KMS-11 (cell line): ENCODE results near the gene RPA1.

Experiments
- H2AFZ ChIP-seq: fragments of 200-600 bp; sonication (generic); 2 replicates; pipeline ENCODE4 v1.6.1; 2016; ENCODE audit warnings: antibody characterized with exemption, mixed run types, low read depth
- H3K27ac ChIP-seq: fragments of 200-600 bp; sonication (generic); 2 replicates; pipeline ENCODE4 v1.6.1; 2016; ENCODE audit warnings: mild to moderate bottlenecking, mixed run types
- H3K27me3 ChIP-seq: fragments of 200-600 bp; sonication (generic); 2 replicates; pipeline ENCODE4 v1.6.1; 2017; ENCODE audit warnings: mild to moderate bottlenecking, low read depth, mixed run types, moderate library complexity; ENCODE audit not compliant: insufficient read depth
- H3K36me3 ChIP-seq: fragments of 200-600 bp; sonication (generic); 2 replicates; pipeline ENCODE4 v1.6.1; 2017; ENCODE audit warnings: mild to moderate bottlenecking, mixed run types; ENCODE audit not compliant: insufficient read depth
- H3K4me1 ChIP-seq: fragments of 200-600 bp; sonication (generic); 2 replicates; pipeline ENCODE4 v1.6.1; 2016; ENCODE audit warnings: mild to moderate bottlenecking, low read depth, mixed run types; ENCODE audit not compliant: poor library complexity, severe bottlenecking
- H3K4me2 ChIP-seq: fragments of 200-600 bp; sonication (generic); 2 replicates; pipeline ENCODE4 v1.7.0; 2016; ENCODE audit warnings: mild to moderate bottlenecking, mixed run types
- H3K4me3 ChIP-seq: fragments of 200-600 bp; sonication (generic); IDR thresholded peaks from 2 replicates; pipeline ENCODE4 v1.6.1; 2017; ENCODE audit warnings: low read depth, low read length, mixed read lengths; ENCODE audit not compliant: insufficient read depth
- H3K79me2 ChIP-seq: fragments of 200-600 bp; sonication (generic); 2 replicates; pipeline ENCODE4 v1.6.1; 2016; ENCODE audit warnings: low read depth, mixed run types; ENCODE audit not compliant: insufficient read depth
- H3K9ac ChIP-seq: fragments of 200-600 bp; sonication (generic); 2 replicates; pipeline ENCODE4 v1.6.1; 2016; ENCODE audit warnings: mild to moderate bottlenecking, mixed run types
- H4K20me1 ChIP-seq: fragments of 200-600 bp; sonication (generic); 2 replicates; pipeline ENCODE4 v1.6.1; 2016; ENCODE audit warnings: mild to moderate bottlenecking, mixed run types; ENCODE audit not compliant: insufficient read depth
- CTCF ChIP-seq: fragments of 200-600 bp; sonication (generic); conservative IDR thresholded peaks from 2 replicates; pipeline ENCODE4 v1.6.1; 2017; ENCODE audit warnings: low read depth, mild to moderate bottlenecking, antibody characterized with exemption, low read length, moderate library complexity, mixed read lengths

The RPA1 gene

GRCh38 chr17:1898872-1899271 lies 69.1 kb downstream of the RPA1 start:
- Histone ChIP-seq H3K27me3 (no peaks in the 10 kb centered on the region), H3K4me1 (peaks cover 17% of the 10 kb centered on the region), H3K27ac (no peak overlapping the region), H2AFZ (no peak overlapping the region), H4K20me1 (no peaks in the 10 kb centered on the region), H3K36me3 (no peaks in the 10 kb centered on the region), H3K79me2 (no peaks in the 10 kb centered on the region), H3K4me2 (no peak overlapping the region), H3K4me3 (no peak overlapping the region), H3K9ac (no peak overlapping the region)
- no peak for TF ChIP-seq CTCF

GRCh38 chr17:1899403-1900000 lies 69.7 kb downstream of the RPA1 start:
- Histone ChIP-seq H3K4me2 (no peak overlapping the region), H3K9ac (no peak overlapping the region), H3K79me2 (no peaks in the 10 kb centered on the region), H3K27ac (no peak overlapping the region), H3K4me3 (no peak overlapping the region), H3K27me3 (no peaks in the 10 kb centered on the region), H3K36me3 (no peaks in the 10 kb centered on the region), H4K20me1 (no peaks in the 10 kb centered on the region), H2AFZ (no peak overlapping the region), H3K4me1 (peaks cover 15% of the 10 kb centered on the region)
- no peak for TF ChIP-seq CTCF

- H4K20me1 ChIP-seq, result no peaks in the 10 kb centered on the region
- no peak overlapping the region for H2AFZ ChIP-seq
- no peaks in the 10 kb centered on the region for H3K79me2 ChIP-seq
- TF ChIP-seq CTCF, result no peak
- no peaks in the 10 kb centered on the region for H3K36me3 ChIP-seq
- no peak overlapping the region for H3K4me2 ChIP-seq
- no peak overlapping the region for H3K9ac ChIP-seq
- peaks cover 2% of the 10 kb centered on the region; the same call in 1 of the 2 replicates for H3K27me3 ChIP-seq
- H3K4me1 ChIP-seq, result no peaks in the 10 kb centered on the region
- no peak overlapping the region for H3K27ac ChIP-seq
- no peak overlapping the region for H3K4me3 ChIP-seq
These were observed 74.7 kb downstream of the RPA1 start for GRCh38 chr17:1904273-1905182.

GRCh38 chr17:1905190-1905913 lies 75.5 kb downstream of the RPA1 start:
- Histone ChIP-seq H4K20me1 (no peaks in the 10 kb centered on the region), H3K27ac (no peak overlapping the region), H3K27me3 (peaks cover 6% of the 10 kb centered on the region; the same call in 1 of the 2 replicates), H3K4me1 (no peaks in the 10 kb centered on the region), H3K4me3 (no peak overlapping the region), H3K79me2 (no peaks in the 10 kb centered on the region), H3K4me2 (no peak overlapping the region), H2AFZ (no peak overlapping the region), H3K9ac (no peak overlapping the region), H3K36me3 (no peaks in the 10 kb centered on the region)
- no peak for TF ChIP-seq CTCF
